ENCODE data around the gene PIKFYVE.

DNA sequence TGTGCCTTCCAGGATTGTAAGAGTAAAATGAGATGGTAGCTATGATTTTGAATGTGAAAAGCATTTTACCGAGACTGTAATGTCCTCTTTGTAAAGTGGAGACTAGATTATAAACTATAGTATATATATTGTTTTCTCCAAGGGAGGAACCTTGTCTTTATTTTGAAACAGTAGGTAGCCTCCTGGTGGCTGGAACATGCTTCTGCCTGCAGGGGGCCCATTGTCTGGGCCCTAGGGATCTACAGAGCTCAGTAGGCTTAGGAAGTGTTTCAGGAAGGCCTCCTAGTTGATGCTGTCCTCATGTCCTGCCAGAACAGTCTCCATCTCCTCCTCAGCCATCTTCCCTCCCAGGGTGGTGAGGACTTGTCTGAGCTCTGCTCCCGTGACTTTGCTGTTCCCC lies 3.0 kb downstream of the PIKFYVE start:
- TF ChIP-seq, protein P1, sequence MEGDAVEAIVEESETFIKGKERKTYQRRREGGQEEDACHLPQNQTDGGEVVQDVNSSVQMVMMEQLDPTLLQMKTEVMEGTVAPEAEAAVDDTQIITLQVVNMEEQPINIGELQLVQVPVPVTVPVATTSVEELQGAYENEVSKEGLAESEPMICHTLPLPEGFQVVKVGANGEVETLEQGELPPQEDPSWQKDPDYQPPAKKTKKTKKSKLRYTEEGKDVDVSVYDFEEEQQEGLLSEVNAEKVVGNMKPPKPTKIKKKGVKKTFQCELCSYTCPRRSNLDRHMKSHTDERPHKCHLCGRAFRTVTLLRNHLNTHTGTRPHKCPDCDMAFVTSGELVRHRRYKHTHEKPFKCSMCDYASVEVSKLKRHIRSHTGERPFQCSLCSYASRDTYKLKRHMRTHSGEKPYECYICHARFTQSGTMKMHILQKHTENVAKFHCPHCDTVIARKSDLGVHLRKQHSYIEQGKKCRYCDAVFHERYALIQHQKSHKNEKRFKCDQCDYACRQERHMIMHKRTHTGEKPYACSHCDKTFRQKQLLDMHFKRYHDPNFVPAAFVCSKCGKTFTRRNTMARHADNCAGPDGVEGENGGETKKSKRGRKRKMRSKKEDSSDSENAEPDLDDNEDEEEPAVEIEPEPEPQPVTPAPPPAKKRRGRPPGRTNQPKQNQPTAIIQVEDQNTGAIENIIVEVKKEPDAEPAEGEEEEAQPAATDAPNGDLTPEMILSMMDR (IDR thresholded peaks at IDR 0.05), result no peak
- TF ChIP-seq POLR2A (IDR thresholded peaks at IDR 0.05), result no peak
